H9 (cell line): Measurements from ENCODE around the gene CC2D2A. TPM values are rescaled to one million over a fixed set of nuclear protein-coding genes. Genes with fewer than 3 reads are reported as not detected.
A peak's percentile ranks its signal among the peaks of the same experiment; 100 is the strongest.

Experiments used
- DNase-seq: peaks from one replicate; pipeline ENCODE4 v3.0.0-alpha.2; 2017
- H2AFZ ChIP-seq: one replicate; pipeline ENCODE4 v1.6.1; 2013; ENCODE audit warnings: mild to moderate bottlenecking, low read length, control low read depth, moderate library complexity
- H2AK5ac ChIP-seq: 2 replicates; pipeline ENCODE4 v1.6.1; 2013; ENCODE audit warnings: low read length, control low read depth, mixed read lengths; ENCODE audit not compliant: insufficient read length
- H2BK120ac ChIP-seq: one replicate; pipeline ENCODE4 v1.6.1; 2013; ENCODE audit warnings: low read depth, mild to moderate bottlenecking, low read length, control low read depth, inconsistent platforms; ENCODE audit not compliant: poor library complexity, severe bottlenecking
- H2BK12ac ChIP-seq: 2 replicates; pipeline ENCODE4 v1.6.1; 2013; ENCODE audit warnings: low read length, control low read depth, mixed read lengths, low read depth; ENCODE audit not compliant: insufficient read length
- H2BK15ac ChIP-seq: 2 replicates; pipeline ENCODE4 v1.6.1; 2013; ENCODE audit warnings: low read depth, low read length, control low read depth
- H2BK20ac ChIP-seq: one replicate; pipeline ENCODE4 v1.6.1; 2013; ENCODE audit warnings: low read depth, mild to moderate bottlenecking, low read length, control low read depth, inconsistent platforms; ENCODE audit not compliant: poor library complexity, severe bottlenecking
- H2BK5ac ChIP-seq: 2 replicates; pipeline ENCODE4 v1.6.1; 2013; ENCODE audit warnings: low read length, control low read depth, mixed read lengths; ENCODE audit not compliant: insufficient read length
- H3K14ac ChIP-seq: 2 replicates; pipeline ENCODE4 v1.6.1; 2013; ENCODE audit warnings: low read length, control low read depth; ENCODE audit not compliant: insufficient read depth
- H3K18ac ChIP-seq: 2 replicates; pipeline ENCODE4 v1.6.1; 2013; ENCODE audit warnings: low read depth, mild to moderate bottlenecking, mixed read lengths, low read length, control low read depth; ENCODE audit not compliant: insufficient read length
- H3K23ac ChIP-seq: 2 replicates; pipeline ENCODE4 v1.6.1; 2013; ENCODE audit warnings: low read length, control low read depth, mixed read lengths, low read depth; ENCODE audit not compliant: insufficient read length
- H3K23me2 ChIP-seq: 2 replicates; pipeline ENCODE4 v1.6.1; 2013; ENCODE audit warnings: low read depth, mild to moderate bottlenecking, mixed read lengths, low read length, control low read depth; ENCODE audit not compliant: insufficient read length, poor library complexity, severe bottlenecking
- H3K27ac ChIP-seq: 2 replicates; pipeline ENCODE4 v1.5.1; 2013; ENCODE audit warnings: low read length, control low read depth, mixed read lengths, low read depth; ENCODE audit not compliant: insufficient read length
- H3K27me3 ChIP-seq: 2 replicates; pipeline ENCODE4 v1.6.1; 2013; ENCODE audit warnings: low read length, control low read depth, inconsistent platforms; ENCODE audit not compliant: insufficient read depth
- H3K4ac ChIP-seq: 2 replicates; pipeline ENCODE4 v1.6.1; 2013; ENCODE audit warnings: low read depth, mild to moderate bottlenecking, control low read depth, inconsistent platforms, low read length, moderate library complexity
- H3K4me1 ChIP-seq: 2 replicates; pipeline ENCODE4 v1.6.1; 2013; ENCODE audit warnings: low read length, control low read depth, inconsistent platforms; ENCODE audit not compliant: insufficient read depth
- H3K4me2 ChIP-seq: 2 replicates; pipeline ENCODE4 v1.6.1; 2013; ENCODE audit warnings: low read length, control low read depth, mixed read lengths; ENCODE audit not compliant: insufficient read length, insufficient read depth
- H3K56ac ChIP-seq: 2 replicates; pipeline ENCODE4 v1.6.1; 2013; ENCODE audit warnings: low read depth, mild to moderate bottlenecking, mixed read lengths, low read length, control low read depth; ENCODE audit not compliant: insufficient read length
- H3K79me1 ChIP-seq: 2 replicates; pipeline ENCODE4 v1.6.1; 2013; ENCODE audit warnings: low read depth, mild to moderate bottlenecking, moderate library complexity, low read length, control low read depth, inconsistent platforms; ENCODE audit not compliant: insufficient read depth, poor library complexity, severe bottlenecking
- H3K79me2 ChIP-seq: 2 replicates; pipeline ENCODE4 v1.6.1; 2013; ENCODE audit warnings: low read length, control low read depth, inconsistent platforms; ENCODE audit not compliant: insufficient read depth
- H3K9ac ChIP-seq: 2 replicates; pipeline ENCODE4 v1.6.1; 2013; ENCODE audit warnings: low read length, control low read depth, mixed read lengths; ENCODE audit not compliant: insufficient read length; ENCODE audit errors: extremely low read depth
- H3K9me3 ChIP-seq: one replicate; pipeline ENCODE4 v1.6.1; 2013; ENCODE audit warnings: low read depth, low read length, inconsistent platforms; ENCODE audit not compliant: control insufficient read depth
- H3T11ph ChIP-seq: one replicate; pipeline ENCODE4 v1.6.1; 2013; ENCODE audit warnings: mild to moderate bottlenecking, low read length, control low read depth, inconsistent platforms
- H4K20me1 ChIP-seq: one replicate; pipeline ENCODE4 v1.6.1; 2013; ENCODE audit not compliant: control insufficient read depth, insufficient read length, insufficient read depth
- H4K5ac ChIP-seq: 2 replicates; pipeline ENCODE4 v1.6.1; 2013; ENCODE audit warnings: low read depth, mild to moderate bottlenecking, mixed read lengths, low read length, control low read depth; ENCODE audit not compliant: insufficient read length
- H4K8ac ChIP-seq: replicated peaks from 2 replicates; pipeline ENCODE4 v1.6.1; 2013; ENCODE audit warnings: low read length, control low read depth, mixed read lengths, low read depth; ENCODE audit not compliant: insufficient read length
- H4K91ac ChIP-seq: 2 replicates; pipeline ENCODE4 v1.6.1; 2013; ENCODE audit warnings: low read depth, mild to moderate bottlenecking, moderate library complexity, mixed read lengths, low read length, control low read depth; ENCODE audit not compliant: insufficient read length
- H3K27ac Mint-ChIP-seq, 3 experiments: 2 replicates in 2 of 3; 3 replicates in 1 of 3; pipeline ENCODE4 v1.8.0; 2020 to 2021; ENCODE audit warnings: mixed read lengths in 3 of 3, mild to moderate bottlenecking in 1 of 3, moderate library complexity in 1 of 3
- H3K27me3 Mint-ChIP-seq: 2 replicates; pipeline ENCODE4 v1.8.0; 2021; ENCODE audit warnings: low read depth, mild to moderate bottlenecking, moderate library complexity, mixed read lengths
- H3K36me3 Mint-ChIP-seq, 3 experiments: 2 replicates in 2 of 3; 3 replicates in 1 of 3; pipeline ENCODE4 v1.8.0; 2020 to 2021; ENCODE audit warnings: low read depth in 3 of 3, mixed read lengths in 3 of 3; ENCODE audit not compliant: insufficient read depth in 1 of 3
- H3K4me1 Mint-ChIP-seq, 2 experiments: 2 replicates each; pipeline ENCODE4 v1.8.0; 2020; ENCODE audit warnings: mixed read lengths in 2 of 2
- H3K4me3 Mint-ChIP-seq, 2 experiments: 2 replicates in 1 of 2; 3 replicates in 1 of 2; pipeline ENCODE4 v1.8.0; 2020 to 2021; ENCODE audit warnings: mild to moderate bottlenecking in 2 of 2, mixed read lengths in 2 of 2, moderate library complexity in 1 of 2
- H3K9me3 Mint-ChIP-seq, 2 experiments: 2 replicates in 1 of 2; 3 replicates in 1 of 2; pipeline ENCODE4 v1.8.0; 2020; ENCODE audit warnings: mild to moderate bottlenecking in 2 of 2, mixed read lengths in 2 of 2, moderate library complexity in 1 of 2
- CTCF ChIP-seq: fragments of 200-600 bp; sonication (generic); conservative IDR thresholded peaks from 3 replicates; pipeline ENCODE4 v1.8.0; 2021; ENCODE audit warnings: antibody characterized with exemption, mild to moderate bottlenecking
- WGBS: extraction: QIAGEN DNeasy Blood & Tissue Kit; methylation state at CpG from one replicate; pipeline ENCODE4 v1.1.7; 2013; ENCODE audit warnings: missing lambda C conversion rate, low lambda C conversion rate, mixed read lengths; ENCODE audit not compliant: insufficient read length; ENCODE audit errors: extremely low coverage; 5-methylcytosine and 5-hydroxymethylcytosine counted together
- total RNA-seq: library from RNA; stranded (reverse); gene quantifications from 2 replicates; pipeline ENCODE4 v1.2.1, GENCODE V29; 2021

CC2D2A gene
- total RNA-seq, 1 experiment from 2014 or later = 10.4 TPM

GRCh38 chr4:15457406-15458201 is 12.1 kb upstream of the CC2D2A start:
- no peak for DNase-seq
- no peaks in the 10 kb centered on the region for H3K27me3 ChIP-seq
- no peak overlapping the region for H3K4me3 Mint-ChIP-seq
- WGBS = no CpG with 5 or more reads among the region's 7 CpGs
- no peak overlapping the region for H3K4ac ChIP-seq
- H2BK12ac ChIP-seq = no peak overlapping the region
- H2BK120ac ChIP-seq = no peak overlapping the region
- H2AK5ac ChIP-seq = no peak overlapping the region
- no peak overlapping the region for H2BK20ac ChIP-seq
- H3K56ac ChIP-seq = no peak overlapping the region
- H4K5ac ChIP-seq = no peak overlapping the region
- H2BK15ac ChIP-seq = no peak overlapping the region
- no peak overlapping the region for H2AFZ ChIP-seq
- no peak overlapping the region for H4K91ac ChIP-seq
- H3K14ac ChIP-seq = no peak overlapping the region
- peaks cover 4 to 5% of the 10 kb centered on the region in 2 experiments; a peak in 3 of 4 replicates for H3K4me1 Mint-ChIP-seq
- peak; percentile 81 for TF ChIP-seq CTCF
- H3K9me3 ChIP-seq = no peaks in the 10 kb centered on the region
- no peak overlapping the region for H3T11ph ChIP-seq
- no peak overlapping the region for H3K18ac ChIP-seq
- H3K4me2 ChIP-seq = no peak overlapping the region
- no peaks in the 10 kb centered on the region for H3K4me1 ChIP-seq
- no peaks in the 10 kb centered on the region for H3K9me3 Mint-ChIP-seq
- no peak overlapping the region for H2BK5ac ChIP-seq
- H3K79me2 ChIP-seq = no peaks in the 10 kb centered on the region
- no peak overlapping the region for H3K27ac ChIP-seq
- H3K27ac Mint-ChIP-seq = no peak overlapping the region
- no peaks in the 10 kb centered on the region for H4K20me1 ChIP-seq
- H3K23me2 ChIP-seq = no peaks in the 10 kb centered on the region
- no peaks in the 10 kb centered on the region for H3K36me3 Mint-ChIP-seq
- no peak overlapping the region for H4K8ac ChIP-seq
- no peak overlapping the region for H3K23ac ChIP-seq
- no peaks in the 10 kb centered on the region for H3K79me1 ChIP-seq
- H3K9ac ChIP-seq = no peak overlapping the region
- no peaks in the 10 kb centered on the region for H3K27me3 Mint-ChIP-seq
